Nephron (organoid): Measurements from ENCODE around the gene HIVEP2.

Experiments
- H3K27ac Mint-ChIP-seq, 3 experiments: 2 replicates each; pipeline ENCODE4 v1.8.0; 2020; ENCODE audit warnings: mixed read lengths in 3 of 3, mild to moderate bottlenecking in 2 of 3, moderate library complexity in 1 of 3
- H3K27me3 Mint-ChIP-seq: 2 replicates; pipeline ENCODE4 v1.8.0; 2021; ENCODE audit warnings: low read depth, mild to moderate bottlenecking, moderate library complexity, mixed read lengths
- H3K36me3 Mint-ChIP-seq: 2 replicates; pipeline ENCODE4 v1.8.0; 2020; ENCODE audit warnings: low read depth, mixed read lengths
- H3K4me1 Mint-ChIP-seq: 2 replicates; pipeline ENCODE4 v1.8.0; 2020; ENCODE audit warnings: mixed read lengths
- H3K4me3 Mint-ChIP-seq, 3 experiments: 2 replicates each; pipeline ENCODE4 v1.8.0; 2020; ENCODE audit warnings: mild to moderate bottlenecking in 3 of 3, mixed read lengths in 3 of 3, moderate library complexity in 2 of 3
- H3K9me3 Mint-ChIP-seq: 2 replicates; pipeline ENCODE4 v1.8.0; 2020; ENCODE audit warnings: mixed read lengths
- TF ChIP-seq, protein P1 (sequence below), 3 experiments: fragments of 200-600 bp; sonication (generic); IDR thresholded peaks; one replicate each; pipeline ENCODE4 v1.5.0; 2021; ENCODE audit warnings: antibody characterized with exemption in 3 of 3; ENCODE audit not compliant: unreplicated experiment in 3 of 3

The HIVEP2 gene

DNA sequence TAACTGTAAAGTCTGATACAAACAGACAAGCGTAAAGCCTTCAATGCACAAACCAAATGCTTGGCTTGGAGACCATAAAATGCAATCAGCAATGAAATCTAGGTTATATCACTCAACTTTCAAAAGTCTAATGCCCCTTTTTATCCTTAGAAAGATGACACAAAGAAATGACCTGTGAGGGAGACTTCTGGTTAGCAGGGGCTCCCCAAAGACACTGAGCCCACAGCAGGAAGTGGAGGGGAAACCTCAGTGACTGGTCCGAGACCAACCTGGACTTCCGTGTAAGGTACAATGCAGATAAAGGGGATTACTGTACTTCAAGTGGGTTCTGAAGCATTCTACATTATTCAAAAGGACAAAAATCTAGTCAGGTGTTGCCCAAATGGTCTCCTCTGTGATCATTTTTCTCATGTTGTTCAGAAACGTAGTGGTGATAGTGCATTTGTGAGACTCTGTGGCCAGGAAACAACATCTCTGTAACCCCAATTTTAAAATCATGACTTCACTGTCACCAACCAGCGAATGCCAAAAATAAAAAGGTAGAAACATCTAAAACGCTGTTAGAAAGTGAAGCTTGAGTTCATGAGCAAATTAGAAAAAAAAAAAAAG lies 88.2 kb downstream of the HIVEP2 start:
- TF ChIP-seq, protein P1, sequence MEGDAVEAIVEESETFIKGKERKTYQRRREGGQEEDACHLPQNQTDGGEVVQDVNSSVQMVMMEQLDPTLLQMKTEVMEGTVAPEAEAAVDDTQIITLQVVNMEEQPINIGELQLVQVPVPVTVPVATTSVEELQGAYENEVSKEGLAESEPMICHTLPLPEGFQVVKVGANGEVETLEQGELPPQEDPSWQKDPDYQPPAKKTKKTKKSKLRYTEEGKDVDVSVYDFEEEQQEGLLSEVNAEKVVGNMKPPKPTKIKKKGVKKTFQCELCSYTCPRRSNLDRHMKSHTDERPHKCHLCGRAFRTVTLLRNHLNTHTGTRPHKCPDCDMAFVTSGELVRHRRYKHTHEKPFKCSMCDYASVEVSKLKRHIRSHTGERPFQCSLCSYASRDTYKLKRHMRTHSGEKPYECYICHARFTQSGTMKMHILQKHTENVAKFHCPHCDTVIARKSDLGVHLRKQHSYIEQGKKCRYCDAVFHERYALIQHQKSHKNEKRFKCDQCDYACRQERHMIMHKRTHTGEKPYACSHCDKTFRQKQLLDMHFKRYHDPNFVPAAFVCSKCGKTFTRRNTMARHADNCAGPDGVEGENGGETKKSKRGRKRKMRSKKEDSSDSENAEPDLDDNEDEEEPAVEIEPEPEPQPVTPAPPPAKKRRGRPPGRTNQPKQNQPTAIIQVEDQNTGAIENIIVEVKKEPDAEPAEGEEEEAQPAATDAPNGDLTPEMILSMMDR (IDR thresholded peaks at IDR 0.05; ENCODE audit: unreplicated experiment in 3 of 3) = no peak
- no peaks in the 10 kb centered on the region for H3K9me3 Mint-ChIP-seq

DNA sequence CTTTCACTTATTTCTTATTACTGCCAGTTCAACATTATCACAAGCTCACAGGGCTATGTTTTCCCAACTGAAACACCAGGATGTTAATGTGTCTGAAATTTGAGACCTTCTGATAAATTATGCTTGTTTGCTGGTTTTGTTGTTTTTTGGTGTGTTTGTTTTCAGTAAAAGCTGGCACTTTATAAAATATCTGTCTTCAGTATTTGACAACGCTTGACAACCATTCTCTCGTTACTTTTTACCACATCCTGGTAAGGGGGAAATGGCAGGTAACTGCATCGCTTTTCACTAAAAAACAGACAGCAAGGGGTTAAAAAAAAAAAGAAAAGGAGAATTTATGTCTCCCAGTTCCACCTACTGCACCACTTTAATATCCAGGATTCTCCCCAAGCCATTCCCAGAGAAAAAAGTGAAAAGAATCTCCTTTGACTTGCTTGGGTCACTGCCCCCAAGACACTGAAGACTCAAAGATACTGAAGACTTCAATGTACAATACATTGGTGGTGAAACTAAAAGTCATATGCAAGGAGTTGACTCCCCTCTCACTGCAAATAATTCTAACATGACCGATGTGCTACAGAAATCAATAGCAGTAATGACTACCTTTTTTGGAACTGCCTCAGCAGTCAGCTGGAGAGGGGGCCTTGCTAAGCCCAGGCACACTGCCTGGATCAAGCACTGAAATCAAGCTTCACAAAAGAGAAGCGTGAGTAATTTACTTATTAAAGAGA lies 88.9 kb downstream of the HIVEP2 start:
- Mint-ChIP-seq H3K4me1 (peaks cover 77% of the 10 kb centered on the region), H3K9me3 (no peaks in the 10 kb centered on the region), H3K4me3 (no peak overlapping the region), H3K27ac (peak overlapping the region in 2 of 3 experiments; percentile 43 to 65), H3K36me3 (no peaks in the 10 kb centered on the region), H3K27me3 (peaks cover 4% of the 10 kb centered on the region)
- TF ChIP-seq, protein P1 (IDR thresholded peaks at IDR 0.05; ENCODE audit: unreplicated experiment in 3 of 3) = no peak

More for the DNA sequence above, 88.2 kb downstream of the HIVEP2 start:
- Mint-ChIP-seq H3K4me1 (peaks cover 77% of the 10 kb centered on the region), H3K27ac (peak overlapping the region in 2 of 3 experiments; percentile 43 to 70), H3K4me3 (no peak overlapping the region), H3K27me3 (peaks cover 4% of the 10 kb centered on the region), H3K36me3 (no peaks in the 10 kb centered on the region)

DNA sequence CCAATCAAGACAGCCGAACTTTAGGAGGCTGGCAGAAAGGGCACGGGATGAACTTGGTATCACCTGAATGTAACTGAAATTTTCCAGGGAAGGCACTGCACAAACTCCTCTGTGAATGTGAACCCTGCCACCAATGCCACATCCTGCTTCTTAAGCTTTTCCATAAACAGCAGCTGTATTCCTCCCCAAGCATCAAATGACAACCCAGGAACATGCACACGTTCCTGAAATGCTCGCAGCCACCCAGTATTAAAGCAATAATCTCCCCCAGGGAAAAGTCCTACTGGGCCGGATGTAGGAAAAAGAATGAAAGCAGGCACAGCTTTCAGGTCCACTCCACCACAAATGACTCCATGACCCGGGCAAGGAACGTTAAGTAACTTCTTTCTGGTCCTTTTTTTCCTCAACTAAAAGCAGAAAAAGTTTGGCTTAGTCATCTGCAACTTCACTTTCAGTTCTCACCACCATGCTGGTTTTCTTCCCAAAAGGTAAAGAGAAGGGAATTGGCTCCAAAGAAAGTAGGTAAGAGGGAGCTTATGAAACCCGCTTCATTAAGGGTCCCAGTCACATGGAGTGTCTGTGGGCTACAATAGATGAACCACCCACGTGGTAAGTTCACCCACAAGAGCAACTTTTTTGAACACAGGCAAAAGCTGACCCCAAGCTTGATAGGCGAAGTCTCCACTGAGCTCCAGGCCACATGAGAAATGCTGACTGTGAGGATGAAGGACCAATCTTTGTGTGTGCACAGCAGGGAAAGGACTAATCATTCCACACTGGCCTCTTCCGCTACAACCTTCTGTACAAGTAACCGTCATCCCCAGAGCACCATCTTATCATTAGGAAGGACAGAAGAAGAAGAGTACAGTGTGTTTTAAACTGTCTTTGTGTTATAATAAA lies 90.1 kb downstream of the HIVEP2 start:
- no peaks in the 10 kb centered on the region for H3K9me3 Mint-ChIP-seq
- H3K27ac Mint-ChIP-seq = peak overlapping the region in 2 of 3 experiments; percentile 48 to 50
- peaks cover 4% of the 10 kb centered on the region for H3K27me3 Mint-ChIP-seq
- peaks cover 82% of the 10 kb centered on the region for H3K4me1 Mint-ChIP-seq
- H3K4me3 Mint-ChIP-seq = peak overlapping the region in 1 of 3 experiments; percentile 11
- no peaks in the 10 kb centered on the region for H3K36me3 Mint-ChIP-seq
- TF ChIP-seq, protein P1 (IDR thresholded peaks at IDR 0.05; ENCODE audit: unreplicated experiment in 3 of 3) = no peak

DNA sequence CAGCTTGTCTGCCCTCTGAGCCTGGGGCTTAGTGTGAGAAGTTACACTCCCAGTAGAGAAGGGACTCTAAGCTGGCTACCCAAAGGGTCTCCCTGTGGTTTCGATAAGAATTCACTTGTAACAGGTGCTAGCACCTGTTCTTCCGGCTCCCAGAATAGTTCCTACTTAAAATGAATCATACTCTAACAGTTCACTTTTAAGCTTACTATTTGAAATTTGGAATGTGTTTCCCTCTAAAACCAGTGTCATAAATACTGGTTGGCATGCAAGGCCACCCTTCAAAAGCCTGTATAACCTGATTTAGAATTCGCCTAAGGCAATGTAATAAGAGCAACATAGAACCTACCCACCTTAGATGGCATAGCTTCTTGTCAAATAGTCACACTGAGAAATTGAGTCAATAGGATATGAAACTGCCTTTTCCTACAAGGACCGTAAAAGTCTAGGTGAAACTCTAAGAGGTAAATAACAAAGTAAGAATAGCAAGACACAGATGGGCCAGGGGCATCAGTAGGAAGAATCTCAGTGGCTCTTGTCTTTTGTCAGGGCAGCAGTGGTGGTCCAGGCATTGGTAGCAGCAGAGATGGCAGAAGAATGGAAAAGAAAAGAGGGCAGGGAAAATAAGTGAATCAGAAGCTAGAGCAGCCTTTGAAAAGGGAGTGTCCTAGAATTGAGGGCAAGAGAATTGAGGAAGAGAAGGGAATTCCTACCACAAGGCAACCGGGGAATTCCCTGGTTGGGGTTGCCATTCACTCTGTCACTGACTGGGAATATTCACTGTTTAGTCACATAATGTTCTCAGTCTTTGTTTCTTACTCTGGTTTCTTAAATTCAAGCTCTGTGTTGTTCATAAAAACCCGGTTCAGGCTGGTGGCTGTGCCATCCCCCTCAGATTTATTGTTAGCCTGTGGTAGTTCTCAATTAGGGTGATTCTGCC lies 91.5 kb downstream of the HIVEP2 start:
- peaks cover 4% of the 10 kb centered on the region for H3K27me3 Mint-ChIP-seq
- peak overlapping the region; percentile 48 to 56 (median 50) for H3K27ac Mint-ChIP-seq
- no peaks in the 10 kb centered on the region for H3K9me3 Mint-ChIP-seq
- peaks cover 90% of the 10 kb centered on the region for H3K4me1 Mint-ChIP-seq
- H3K4me3 Mint-ChIP-seq = peak overlapping the region in 1 of 3 experiments; percentile 54
- TF ChIP-seq, protein P1 (IDR thresholded peaks at IDR 0.05; ENCODE audit: unreplicated experiment in 3 of 3) = no peak
- no peaks in the 10 kb centered on the region for H3K36me3 Mint-ChIP-seq

DNA sequence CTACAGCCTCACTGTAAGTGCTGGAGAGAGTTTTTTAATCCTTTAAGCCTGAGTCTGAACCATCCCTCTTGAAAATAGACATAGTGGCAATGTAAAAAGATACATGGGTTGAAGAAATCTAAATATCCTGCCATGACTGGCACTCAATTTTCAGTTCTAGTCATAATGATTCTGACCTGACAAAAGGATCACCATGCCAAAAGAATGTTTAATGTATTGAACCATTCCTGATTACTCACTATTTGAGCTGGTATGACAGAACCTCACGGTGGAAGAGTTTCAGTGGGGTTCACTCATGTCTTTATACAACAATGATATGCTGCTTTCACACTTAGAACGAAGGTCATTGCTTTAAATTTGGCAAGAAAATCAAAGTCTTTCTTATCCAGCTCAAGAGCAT lies 93.4 kb downstream of the HIVEP2 start:
- Mint-ChIP-seq H3K27ac (peak overlapping the region; percentile 25 to 71 (median 59)), H3K36me3 (no peaks in the 10 kb centered on the region), H3K9me3 (no peaks in the 10 kb centered on the region), H3K4me3 (no peak overlapping the region), H3K4me1 (peaks cover 90% of the 10 kb centered on the region), H3K27me3 (peaks cover 4% of the 10 kb centered on the region)
- TF ChIP-seq, protein P1 (IDR thresholded peaks at IDR 0.05; ENCODE audit: unreplicated experiment in 3 of 3) = no peak
